ENCODE results near the gene CIB4.

The CIB4 gene

GRCh38 chr2:26579025-26579722 is 62.0 kb downstream of the CIB4 start:
- no peak overlapping the region for H3K4ac ChIP-seq (ENCODE audit: low read depth in 1 of 2, low read length in 2 of 2)
- H4K8ac ChIP-seq (ENCODE audit: low read length) = no peak overlapping the region
- H2BK120ac ChIP-seq (ENCODE audit: low read depth, low read length) = no peak overlapping the region
- H2BK12ac ChIP-seq (ENCODE audit: low read length in 2 of 2) = no peak overlapping the region
- H4K91ac ChIP-seq (ENCODE audit: low read length) = no peak overlapping the region
- H3K4me1 ChIP-seq (ENCODE audit: control insufficient read depth, insufficient read depth, low read depth, low read length) = peaks cover 2% of the 10 kb centered on the region
- no peaks in the 10 kb centered on the region for H3K9me3 ChIP-seq (ENCODE audit: control insufficient read depth, low read length)
- no peak overlapping the region for H3K4me2 ChIP-seq (ENCODE audit: low read length, poor library complexity, severe bottlenecking)
- WGBS = 83% methylated on average over 11 of the region's 11 CpGs
- no peak overlapping the region for H3K14ac ChIP-seq (ENCODE audit: low read length in 2 of 2)
- H3K36me3 ChIP-seq (ENCODE audit: control insufficient read depth in 1 of 2, insufficient read depth in 2 of 2, low read depth in 1 of 2, low read length in 2 of 2) = no peaks in the 10 kb centered on the region
- DNase-seq = no peak
- no peak overlapping the region for H3K27ac ChIP-seq (ENCODE audit: low read length, poor library complexity, severe bottlenecking)
- H3K79me1 ChIP-seq (replicated peaks; ENCODE audit: low read length, poor library complexity, severe bottlenecking) = no peaks in the 10 kb centered on the region
- H3K23ac ChIP-seq (ENCODE audit: low read length in 2 of 2) = no peak overlapping the region
- H2BK15ac ChIP-seq (ENCODE audit: low read depth, poor library complexity, severe bottlenecking) = no peak overlapping the region
- no peak overlapping the region for H3K4me3 ChIP-seq (ENCODE audit: insufficient read depth in 1 of 2, low read depth in 1 of 2, low read length in 2 of 2)
- peaks cover 86 to 98% of the 10 kb centered on the region in 2 experiments for H3K27me3 ChIP-seq (ENCODE audit: control insufficient read depth in 1 of 2, insufficient read depth in 1 of 2, low read length in 2 of 2)
- H2AK5ac ChIP-seq (ENCODE audit: low read length, severe bottlenecking) = no peak overlapping the region
- H2BK5ac ChIP-seq (ENCODE audit: low read depth, low read length, poor library complexity, severe bottlenecking) = no peak overlapping the region
- H2AFZ ChIP-seq (ENCODE audit: low read depth, low read length) = no peak overlapping the region
- H3K9ac ChIP-seq (ENCODE audit: low read length) = no peak overlapping the region
- H3K18ac ChIP-seq (ENCODE audit: low read depth in 1 of 2, low read length in 2 of 2) = no peak overlapping the region

- H3K9ac ChIP-seq (ENCODE audit: low read length) = no peak overlapping the region
- H2BK5ac ChIP-seq (ENCODE audit: low read depth, low read length, poor library complexity, severe bottlenecking) = no peak overlapping the region
- H3K27ac ChIP-seq (ENCODE audit: low read length, poor library complexity, severe bottlenecking) = no peak overlapping the region
- no peak overlapping the region for H3K4ac ChIP-seq (ENCODE audit: low read depth in 1 of 2, low read length in 2 of 2)
- WGBS = 86% methylated on average over 5 of the region's 5 CpGs
- no peak overlapping the region for H4K91ac ChIP-seq (ENCODE audit: low read length)
- H3K14ac ChIP-seq (ENCODE audit: low read length in 2 of 2) = no peak overlapping the region
- no peak overlapping the region for H3K18ac ChIP-seq (ENCODE audit: low read depth in 1 of 2, low read length in 2 of 2)
- H3K27me3 ChIP-seq (ENCODE audit: control insufficient read depth in 1 of 2, insufficient read depth in 1 of 2, low read length in 2 of 2) = peaks cover 86 to 98% of the 10 kb centered on the region in 2 experiments
- no peak overlapping the region for H2AFZ ChIP-seq (ENCODE audit: low read depth, low read length)
- no peaks in the 10 kb centered on the region for H3K9me3 ChIP-seq (ENCODE audit: control insufficient read depth, low read length)
- peaks cover 2% of the 10 kb centered on the region for H3K4me1 ChIP-seq (ENCODE audit: control insufficient read depth, insufficient read depth, low read depth, low read length)
- no peak overlapping the region for H2BK15ac ChIP-seq (ENCODE audit: low read depth, poor library complexity, severe bottlenecking)
- no peak overlapping the region for H3K23ac ChIP-seq (ENCODE audit: low read length in 2 of 2)
- H2BK12ac ChIP-seq (ENCODE audit: low read length in 2 of 2) = no peak overlapping the region
- no peaks in the 10 kb centered on the region for H3K36me3 ChIP-seq (ENCODE audit: control insufficient read depth in 1 of 2, insufficient read depth in 2 of 2, low read depth in 1 of 2, low read length in 2 of 2)
- no peak overlapping the region for H2BK120ac ChIP-seq (ENCODE audit: low read depth, low read length)
- no peak overlapping the region for H4K8ac ChIP-seq (ENCODE audit: low read length)
- H2AK5ac ChIP-seq (ENCODE audit: low read length, severe bottlenecking) = no peak overlapping the region
- DNase-seq = no peak
- H3K4me2 ChIP-seq (ENCODE audit: low read length, poor library complexity, severe bottlenecking) = no peak overlapping the region
- no peak overlapping the region for H3K4me3 ChIP-seq (ENCODE audit: insufficient read depth in 1 of 2, low read depth in 1 of 2, low read length in 2 of 2)
- no peaks in the 10 kb centered on the region for H3K79me1 ChIP-seq (replicated peaks; ENCODE audit: low read length, poor library complexity, severe bottlenecking)
Observed at GRCh38 chr2:26578581-26578980, 62.6 kb downstream of the CIB4 start.

DNA sequence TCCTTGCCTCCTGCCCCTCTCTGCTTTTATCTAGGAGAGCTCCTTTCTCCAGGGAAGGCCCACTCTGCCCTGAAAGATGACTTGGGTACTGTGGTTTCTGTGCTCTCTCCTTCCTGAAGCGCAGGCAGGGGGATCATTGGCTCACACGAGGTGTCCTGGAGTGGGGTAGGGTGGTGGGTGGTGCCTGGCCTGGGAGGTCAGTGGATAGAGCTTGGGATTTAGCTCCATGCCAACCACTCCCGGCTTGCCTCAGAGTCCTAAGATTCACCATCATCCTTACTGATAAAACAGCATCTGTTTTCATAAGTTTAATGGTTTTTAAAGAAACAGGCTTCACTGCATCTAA is 63.1 kb downstream of the CIB4 start:
- H2BK5ac ChIP-seq (ENCODE audit: low read depth, low read length, poor library complexity, severe bottlenecking) = no peak overlapping the region
- H3K18ac ChIP-seq (ENCODE audit: low read depth in 1 of 2, low read length in 2 of 2) = no peak overlapping the region
- H3K4me1 ChIP-seq (ENCODE audit: control insufficient read depth, insufficient read depth, low read depth, low read length) = peaks cover 2% of the 10 kb centered on the region
- no peak overlapping the region for H2BK120ac ChIP-seq (ENCODE audit: low read depth, low read length)
- H3K27ac ChIP-seq (ENCODE audit: low read length, poor library complexity, severe bottlenecking) = no peak overlapping the region
- H2BK12ac ChIP-seq (ENCODE audit: low read length in 2 of 2) = no peak overlapping the region
- H3K79me1 ChIP-seq (replicated peaks; ENCODE audit: low read length, poor library complexity, severe bottlenecking) = no peaks in the 10 kb centered on the region
- H3K23ac ChIP-seq (ENCODE audit: low read length in 2 of 2) = no peak overlapping the region
- H4K91ac ChIP-seq (ENCODE audit: low read length) = peak overlapping the region; percentile 22
- H3K9me3 ChIP-seq (ENCODE audit: control insufficient read depth, low read length) = no peaks in the 10 kb centered on the region
- peaks cover 86 to 98% of the 10 kb centered on the region in 2 experiments for H3K27me3 ChIP-seq (ENCODE audit: control insufficient read depth in 1 of 2, insufficient read depth in 1 of 2, low read length in 2 of 2)
- no peak overlapping the region for H4K8ac ChIP-seq (ENCODE audit: low read length)
- 67% methylated on average over 2 of the region's 3 CpGs for WGBS
- H2BK15ac ChIP-seq (ENCODE audit: low read depth, poor library complexity, severe bottlenecking) = peak overlapping the region; percentile 65
- no peak overlapping the region for H2AFZ ChIP-seq (ENCODE audit: low read depth, low read length)
- no peak overlapping the region for H3K4me2 ChIP-seq (ENCODE audit: low read length, poor library complexity, severe bottlenecking)
- no peak overlapping the region for H3K9ac ChIP-seq (ENCODE audit: low read length)
- no peak for DNase-seq
- no peaks in the 10 kb centered on the region for H3K36me3 ChIP-seq (ENCODE audit: control insufficient read depth in 1 of 2, insufficient read depth in 2 of 2, low read depth in 1 of 2, low read length in 2 of 2)
- no peak overlapping the region for H2AK5ac ChIP-seq (ENCODE audit: low read length, severe bottlenecking)
- H3K4me3 ChIP-seq (ENCODE audit: insufficient read depth in 1 of 2, low read depth in 1 of 2, low read length in 2 of 2) = no peak overlapping the region
- no peak overlapping the region for H3K4ac ChIP-seq (ENCODE audit: low read depth in 1 of 2, low read length in 2 of 2)
- no peak overlapping the region for H3K14ac ChIP-seq (ENCODE audit: low read length in 2 of 2)

DNA sequence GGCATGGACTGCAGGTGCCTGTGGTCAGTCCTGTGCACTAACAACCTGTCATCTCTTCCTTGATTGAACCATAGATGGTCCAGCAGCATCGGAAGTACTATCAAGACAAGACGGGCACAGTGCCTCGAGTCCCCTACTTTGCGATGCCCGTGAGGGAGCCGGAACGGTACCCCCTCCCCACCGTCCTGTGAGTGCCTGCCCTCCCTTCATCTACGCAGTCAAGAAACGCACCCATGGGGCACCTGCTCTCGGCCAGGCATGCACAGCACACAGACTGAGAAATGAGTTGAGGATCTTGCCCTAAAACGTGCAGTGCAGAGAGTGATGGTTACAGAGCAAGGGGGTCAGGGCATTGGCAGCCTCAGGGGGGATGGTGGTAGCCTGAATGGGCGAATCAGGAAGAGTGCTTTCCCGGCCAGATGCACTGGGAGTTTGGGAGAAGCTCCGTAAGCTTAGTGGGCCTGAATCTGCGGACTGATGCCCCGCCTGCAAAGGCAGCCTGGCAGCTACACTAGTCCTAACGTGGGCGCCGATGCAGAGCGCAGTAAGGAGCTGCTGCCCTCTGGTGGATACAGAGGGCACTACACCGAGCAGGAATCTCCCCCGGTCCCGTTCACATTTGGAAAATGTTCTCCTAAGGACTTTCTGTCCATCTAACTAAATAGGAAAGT is 63.6 kb downstream of the CIB4 start:
- Histone ChIP-seq H3K79me1 (replicated peaks; ENCODE audit: low read length, poor library complexity, severe bottlenecking) (no peaks in the 10 kb centered on the region), H3K18ac (ENCODE audit: low read depth in 1 of 2, low read length in 2 of 2) (no peak overlapping the region), H3K4ac (ENCODE audit: low read depth in 1 of 2, low read length in 2 of 2) (no peak overlapping the region), H4K91ac (ENCODE audit: low read length) (no peak overlapping the region), H3K14ac (ENCODE audit: low read length in 2 of 2) (no peak overlapping the region), H3K4me3 (ENCODE audit: insufficient read depth in 1 of 2, low read depth in 1 of 2, low read length in 2 of 2) (no peak overlapping the region), H2BK5ac (ENCODE audit: low read depth, low read length, poor library complexity, severe bottlenecking) (no peak overlapping the region), H2BK12ac (ENCODE audit: low read length in 2 of 2) (no peak overlapping the region), H3K9ac (ENCODE audit: low read length) (no peak overlapping the region), H2BK120ac (ENCODE audit: low read depth, low read length) (no peak overlapping the region), H4K8ac (ENCODE audit: low read length) (no peak overlapping the region), H2BK15ac (ENCODE audit: low read depth, poor library complexity, severe bottlenecking) (no peak overlapping the region), H3K4me2 (ENCODE audit: low read length, poor library complexity, severe bottlenecking) (no peak overlapping the region), H3K36me3 (ENCODE audit: control insufficient read depth in 1 of 2, insufficient read depth in 2 of 2, low read depth in 1 of 2, low read length in 2 of 2) (no peaks in the 10 kb centered on the region), H3K9me3 (ENCODE audit: control insufficient read depth, low read length) (no peaks in the 10 kb centered on the region), H2AK5ac (ENCODE audit: low read length, severe bottlenecking) (no peak overlapping the region), H3K27me3 (ENCODE audit: control insufficient read depth in 1 of 2, insufficient read depth in 1 of 2, low read length in 2 of 2) (peaks cover 85 to 98% of the 10 kb centered on the region in 2 experiments), H3K23ac (ENCODE audit: low read length in 2 of 2) (no peak overlapping the region), H2AFZ (ENCODE audit: low read depth, low read length) (no peak overlapping the region), H3K4me1 (ENCODE audit: control insufficient read depth, insufficient read depth, low read depth, low read length) (peaks cover 2% of the 10 kb centered on the region), H3K27ac (ENCODE audit: low read length, poor library complexity, severe bottlenecking) (no peak overlapping the region)
- WGBS = 43% methylated on average over 24 of the region's 24 CpGs
- peak; percentile 57 for DNase-seq
